Gastrocnemius medialis (tissue), 4 donors: ENCODE data around the gene GPAT2.
"Not testable (repeated sequence)": the region's sequence is repeated elsewhere in the genome, so short reads cannot be mapped to it uniquely, and the experiment has no call there.

ENCODE experiments used
- CTCF ChIP-seq, 5 experiments: fragments of 450-650 bp in 3 of 5; fragments of 200-600 bp in 2 of 5; sonication (generic) in 2 of 5; IDR thresholded peaks in 4 of 5; conservative IDR thresholded peaks in 1 of 5; 1 replicate in 4 of 5; 2 replicates in 1 of 5; pipeline ENCODE4 v1.5.1; 2016 to 2019; ENCODE audit warnings: antibody characterized with exemption in 5 of 5, mild to moderate bottlenecking in 3 of 5, moderate library complexity in 3 of 5
- POLR2A ChIP-seq, 2 donors: fragments of 450-650 bp; IDR thresholded peaks; one replicate each; pipeline ENCODE4 v1.6.1; 2017; ENCODE audit warnings: antibody characterized with exemption in 2 of 2, mild to moderate bottlenecking in 2 of 2, moderate library complexity in 2 of 2

GRCh38 chr2:96027725-96028325 lies 6.9 kb downstream of the GPAT2 start:
- not testable (repeated sequence) for TF ChIP-seq CTCF (IDR thresholded peaks at IDR 0.05 in 4 of 5, conservative IDR thresholded peaks at IDR 0.05 in 1 of 5); POLR2A (IDR thresholded peaks at IDR 0.05)
